ENCODE measurements around the gene FAT1. TPM values are rescaled to one million over a fixed set of nuclear protein-coding genes. Genes with fewer than 3 reads are reported as not detected.
A peak's percentile ranks its signal among the peaks of the same experiment; 100 is the strongest.

The FAT1 gene
- total RNA-seq, 2 donors from 2014 or later = 70.3 to 89.5 TPM

DNA sequence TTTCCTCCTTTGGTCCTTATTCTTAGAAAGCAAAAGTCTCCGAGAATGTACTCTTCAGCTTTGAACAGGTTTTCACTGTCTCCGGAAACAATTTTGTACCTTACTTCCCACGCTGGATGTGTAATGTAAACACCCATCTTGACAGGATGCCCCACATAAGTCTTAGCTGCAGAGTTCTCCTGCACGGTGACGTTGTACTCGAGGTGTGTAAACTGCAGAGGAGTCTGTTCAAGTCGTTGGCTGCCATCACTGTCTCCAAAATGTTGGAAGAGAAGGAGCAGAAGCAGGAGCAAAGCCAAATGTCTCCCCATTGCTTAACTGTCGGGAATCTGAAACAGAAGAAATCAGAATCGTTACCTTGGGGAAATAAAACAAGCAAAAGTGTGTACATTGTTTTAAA lies 14.1 kb downstream of the FAT1 start:
- no peak for DNase-seq (ENCODE audit: low spot score)

GRCh38 chr4:186708554-186708953 lies 15.1 kb downstream of the FAT1 start:
- DNase-seq (ENCODE audit: low spot score) = no peak
- TF ChIP-seq, protein P1, sequence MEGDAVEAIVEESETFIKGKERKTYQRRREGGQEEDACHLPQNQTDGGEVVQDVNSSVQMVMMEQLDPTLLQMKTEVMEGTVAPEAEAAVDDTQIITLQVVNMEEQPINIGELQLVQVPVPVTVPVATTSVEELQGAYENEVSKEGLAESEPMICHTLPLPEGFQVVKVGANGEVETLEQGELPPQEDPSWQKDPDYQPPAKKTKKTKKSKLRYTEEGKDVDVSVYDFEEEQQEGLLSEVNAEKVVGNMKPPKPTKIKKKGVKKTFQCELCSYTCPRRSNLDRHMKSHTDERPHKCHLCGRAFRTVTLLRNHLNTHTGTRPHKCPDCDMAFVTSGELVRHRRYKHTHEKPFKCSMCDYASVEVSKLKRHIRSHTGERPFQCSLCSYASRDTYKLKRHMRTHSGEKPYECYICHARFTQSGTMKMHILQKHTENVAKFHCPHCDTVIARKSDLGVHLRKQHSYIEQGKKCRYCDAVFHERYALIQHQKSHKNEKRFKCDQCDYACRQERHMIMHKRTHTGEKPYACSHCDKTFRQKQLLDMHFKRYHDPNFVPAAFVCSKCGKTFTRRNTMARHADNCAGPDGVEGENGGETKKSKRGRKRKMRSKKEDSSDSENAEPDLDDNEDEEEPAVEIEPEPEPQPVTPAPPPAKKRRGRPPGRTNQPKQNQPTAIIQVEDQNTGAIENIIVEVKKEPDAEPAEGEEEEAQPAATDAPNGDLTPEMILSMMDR (IDR thresholded peaks at IDR 0.05) = no peak
- Histone ChIP-seq H3K4me3 (no peak overlapping the region), H3K27me3 (no peaks in the 10 kb centered on the region), H3K4me1 (peaks cover 0 to 61% of the 10 kb centered on the region in 2 donors), H3K27ac (peak overlapping the region; percentile 70), H3K36me3 (peaks cover 17% of the 10 kb centered on the region), H3K9me3 (no peaks in the 10 kb centered on the region)

More for the DNA sequence above, 14.1 kb downstream of the FAT1 start:
- TF ChIP-seq, protein P1 (IDR thresholded peaks at IDR 0.05) = no peak
- Histone ChIP-seq H3K4me1 (peaks cover 0 to 61% of the 10 kb centered on the region in 2 donors), H3K9me3 (no peaks in the 10 kb centered on the region), H3K27ac (peak overlapping the region; percentile 70), H3K4me3 (no peak overlapping the region), H3K36me3 (peaks cover 17% of the 10 kb centered on the region), H3K27me3 (no peaks in the 10 kb centered on the region)

- Histone ChIP-seq H3K27me3 (no peaks in the 10 kb centered on the region), H3K36me3 (peaks cover 17% of the 10 kb centered on the region), H3K27ac (peak overlapping the region; percentile 70), H3K4me1 (peaks cover 0 to 65% of the 10 kb centered on the region in 2 donors), H3K9me3 (no peaks in the 10 kb centered on the region), H3K4me3 (no peak overlapping the region)
- TF ChIP-seq, protein P1 (IDR thresholded peaks at IDR 0.05) = no peak
- no peak for DNase-seq (ENCODE audit: low spot score)
Observed at GRCh38 chr4:186707996-186708395, 15.7 kb downstream of the FAT1 start.

DNA sequence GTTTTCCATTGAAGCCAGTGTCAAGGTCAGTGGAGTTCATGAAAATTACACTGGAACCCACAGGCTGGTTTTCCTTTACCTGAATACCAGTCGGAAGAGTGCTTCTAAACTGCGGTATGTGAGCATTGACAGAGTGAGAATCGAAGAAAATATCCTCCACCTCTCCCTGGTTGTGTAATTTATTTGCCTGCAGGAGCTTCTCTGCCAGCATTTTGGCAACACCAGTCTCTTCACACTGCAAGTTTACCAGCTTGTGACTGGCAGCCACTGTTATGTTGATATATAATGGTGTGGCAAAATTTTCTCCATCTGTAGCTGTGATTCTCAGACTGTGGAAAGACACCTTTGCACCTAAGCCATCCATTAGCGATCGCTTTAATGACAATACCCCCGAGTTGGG lies 16.1 kb downstream of the FAT1 start:
- Histone ChIP-seq H3K27ac (peak overlapping the region; percentile 70), H3K4me3 (no peak overlapping the region), H3K36me3 (peaks cover 17% of the 10 kb centered on the region), H3K27me3 (no peaks in the 10 kb centered on the region), H3K9me3 (no peaks in the 10 kb centered on the region), H3K4me1 (peaks cover 0 to 69% of the 10 kb centered on the region in 2 donors)
- DNase-seq (ENCODE audit: low spot score) = no peak
- TF ChIP-seq, protein P1 (IDR thresholded peaks at IDR 0.05) = no peak

- H3K4me3 ChIP-seq = no peak overlapping the region
- peak overlapping the region; percentile 91 to 92 for H3K27ac ChIP-seq
- peaks cover 13% of the 10 kb centered on the region for H3K36me3 ChIP-seq
- no peaks in the 10 kb centered on the region for H3K9me3 ChIP-seq
- no peaks in the 10 kb centered on the region for H3K27me3 ChIP-seq
- TF ChIP-seq, protein P1 (IDR thresholded peaks at IDR 0.05) = no peak
- peaks cover 0 to 79% of the 10 kb centered on the region in 2 donors for H3K4me1 ChIP-seq
- no peak for DNase-seq (ENCODE audit: low spot score)
Observed at GRCh38 chr4:186704057-186704456, 19.6 kb downstream of the FAT1 start.

DNA sequence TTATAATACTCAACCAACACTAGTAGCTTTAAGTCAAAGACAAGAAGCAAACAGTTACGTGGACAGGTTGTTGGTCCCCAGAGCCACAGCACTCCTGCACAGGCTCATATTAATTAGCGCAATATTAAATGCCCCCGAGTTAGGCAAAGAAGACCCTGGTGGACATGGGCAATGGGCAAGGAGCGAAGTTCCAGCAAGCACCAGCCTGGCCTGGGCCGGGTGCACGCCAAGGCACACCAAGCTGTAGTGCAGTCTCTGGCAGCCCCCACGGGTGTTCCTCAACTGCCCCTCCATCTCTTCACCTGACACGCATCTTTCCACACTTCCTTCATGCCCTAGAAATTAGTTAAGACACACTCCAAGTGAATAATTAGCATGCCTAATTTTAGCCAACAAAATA lies 20.1 kb downstream of the FAT1 start:
- Histone ChIP-seq H3K9me3 (no peaks in the 10 kb centered on the region), H3K27me3 (no peaks in the 10 kb centered on the region), H3K36me3 (peaks cover 7% of the 10 kb centered on the region), H3K4me3 (no peak overlapping the region), H3K4me1 (peaks cover 0 to 79% of the 10 kb centered on the region in 2 donors), H3K27ac (peak overlapping the region; percentile 91 to 92)
- no peak for DNase-seq (ENCODE audit: low spot score)
- TF ChIP-seq, protein P1 (IDR thresholded peaks at IDR 0.05) = no peak
